GOT3 (cell line): ENCODE measurements around the gene RNPEPL1.
A peak's percentile ranks its signal among the peaks of the same experiment; 100 is the strongest.

Experiments used
- DNase-seq: peaks from one replicate; lab custom pipeline; 2025; ENCODE audit warnings: mixed read lengths; lab: John Stamatoyannopoulos, UW

The RNPEPL1 gene

GRCh38 chr2:240576436-240577205 is 8.3 kb downstream of the RNPEPL1 start:
- no peak for DNase-seq

GRCh38 chr2:240577281-240578109 is 9.2 kb downstream of the RNPEPL1 start:
- no peak for DNase-seq

GRCh38 chr2:240578110-240578450 is 9.8 kb downstream of the RNPEPL1 start:
- no peak for DNase-seq

GRCh38 chr2:240578488-240578887 is 10.2 kb downstream of the RNPEPL1 start:
- no peak for DNase-seq

- DNase-seq: no peak
Observed at GRCh38 chr2:240579071-240579762, 10.9 kb downstream of the RNPEPL1 start.

- peak; percentile 48 for DNase-seq
Observed at GRCh38 chr2:240579771-240580614, 11.7 kb downstream of the RNPEPL1 start.

- no peak for DNase-seq
Observed at GRCh38 chr2:240581811-240582210, 13.5 kb downstream of the RNPEPL1 start.

GRCh38 chr2:240582781-240583180 is 14.5 kb downstream of the RNPEPL1 start:
- no peak for DNase-seq

GRCh38 chr2:240583774-240584173 is 15.5 kb downstream of the RNPEPL1 start:
- no peak for DNase-seq

- no peak for DNase-seq
Observed at GRCh38 chr2:240584486-240585031, 16.3 kb downstream of the RNPEPL1 start.

- DNase-seq: no peak
Observed at GRCh38 chr2:240585101-240585500, 16.8 kb downstream of the RNPEPL1 start.

- no peak for DNase-seq
Observed at GRCh38 chr2:240585681-240586197, 17.5 kb downstream of the RNPEPL1 start.

- DNase-seq: peak; percentile 94
Observed at GRCh38 chr2:240586198-240586918, 18.1 kb downstream of the RNPEPL1 start, which contains the start of gene CAPN10. Gene CAPN10 (plus strand): TSS chr2:240586734. CDS start chr2:240586912, 178 bp downstream.

- DNase-seq: no peak
Observed at GRCh38 chr2:240586919-240587800, 18.9 kb downstream of the RNPEPL1 start.

GRCh38 chr2:240588006-240588655 is 19.8 kb downstream of the RNPEPL1 start:
- no peak for DNase-seq

- no peak for DNase-seq
Observed at GRCh38 chr2:240588669-240589068, 20.4 kb downstream of the RNPEPL1 start.

- no peak for DNase-seq
Observed at GRCh38 chr2:240589375-240589774, 21.1 kb downstream of the RNPEPL1 start.

GRCh38 chr2:240589850-240590525 is 21.7 kb downstream of the RNPEPL1 start:
- no peak for DNase-seq
